Measurements from ENCODE around the gene ADAMTSL3. TPM values are rescaled to one million over a fixed set of nuclear protein-coding genes. Genes with fewer than 3 reads are reported as not detected.
A peak's percentile ranks its signal among the peaks of the same experiment; 100 is the strongest.

ADAMTSL3 gene
- total RNA-seq, 3 donors from 2014 or later (not counting 1 experiment from before 2014, with no cell fraction given) = 0.14 to 0.43 (median 0.25) TPM

- Mint-ChIP-seq H3K9me3 (peaks cover under 1 to 2% of the 10 kb centered on the region in 2 donors), H3K4me1 (no peaks in the 10 kb centered on the region), H3K4me3 (no peak overlapping the region), H3K36me3 (no peaks in the 10 kb centered on the region), H3K27me3 (ENCODE audit: low read depth in 2 of 2) (no peaks in the 10 kb centered on the region), H3K27ac (no peak overlapping the region)
- TF ChIP-seq CTCF (IDR thresholded peaks at IDR 0.05) = no peak
- Histone ChIP-seq H3K27me3 (ENCODE audit: control insufficient read depth, insufficient read depth, low read length) (no peaks in the 10 kb centered on the region), H3K27ac (ENCODE audit: low read length) (no peak overlapping the region), H3K9me3 (ENCODE audit: control insufficient read depth, insufficient read depth, low read length) (peaks cover 4% of the 10 kb centered on the region), H3K4me3 (ENCODE audit: low read length) (no peak overlapping the region), H3K36me3 (ENCODE audit: control insufficient read depth, insufficient read depth, low read length) (no peaks in the 10 kb centered on the region), H3K4me1 (ENCODE audit: control insufficient read depth, insufficient read depth, low read length) (no peaks in the 10 kb centered on the region)
- DNase-seq = no peak
- no peak for ATAC-seq
- 79% methylated on average over 3 of the region's 3 CpGs for WGBS (ENCODE audit: insufficient coverage)
- intact Hi-C loops (cut with micrococcal nuclease) = no loop called here
Measured at GRCh38 chr15:84033793-84034553, 380.1 kb downstream of the ADAMTSL3 start.

GRCh38 chr15:84034578-84035398, 380.9 kb downstream of the ADAMTSL3 start:
- TF ChIP-seq CTCF (IDR thresholded peaks at IDR 0.05) = no peak
- 74% methylated on average over 3 of the region's 3 CpGs for WGBS (ENCODE audit: insufficient coverage)

GRCh38 chr15:84035399-84035766, 381.5 kb downstream of the ADAMTSL3 start:
- Mint-ChIP-seq H3K27ac (no peak overlapping the region), H3K4me3 (no peak overlapping the region), H3K36me3 (no peaks in the 10 kb centered on the region), H3K4me1 (no peaks in the 10 kb centered on the region), H3K9me3 (no peaks in the 10 kb centered on the region), H3K27me3 (ENCODE audit: low read depth in 2 of 2) (no peaks in the 10 kb centered on the region)
- no peaks in the 10 kb centered on the region for H3K36me3 ChIP-seq (ENCODE audit: control insufficient read depth, insufficient read depth, low read length)
- DNase-seq (no peak), ATAC-seq (no peak)
- H3K4me1 ChIP-seq (ENCODE audit: control insufficient read depth, insufficient read depth, low read length) = no peaks in the 10 kb centered on the region
- 6% methylated on average over 2 of the region's 2 CpGs for WGBS (ENCODE audit: insufficient coverage)
- no peak overlapping the region for H3K27ac ChIP-seq (ENCODE audit: low read length)
- no peak overlapping the region for H3K4me3 ChIP-seq (ENCODE audit: low read length)
- no peaks in the 10 kb centered on the region for H3K9me3 ChIP-seq (ENCODE audit: control insufficient read depth, insufficient read depth, low read length)
- TF ChIP-seq CTCF (IDR thresholded peaks at IDR 0.05) = no peak
- no peaks in the 10 kb centered on the region for H3K27me3 ChIP-seq (ENCODE audit: control insufficient read depth, insufficient read depth, low read length)
- intact Hi-C loops (cut with micrococcal nuclease) = no loop called here

More at GRCh38 chr15:84034578-84035398, 380.9 kb downstream of the ADAMTSL3 start:
- peak in 1 of 2 donors; percentile 6 for DNase-seq
- Mint-ChIP-seq H3K9me3 (no peaks in the 10 kb centered on the region), H3K4me1 (no peaks in the 10 kb centered on the region), H3K36me3 (no peaks in the 10 kb centered on the region), H3K27me3 (ENCODE audit: low read depth in 2 of 2) (no peaks in the 10 kb centered on the region), H3K4me3 (no peak overlapping the region), H3K27ac (no peak overlapping the region)
- H3K27me3 ChIP-seq (ENCODE audit: control insufficient read depth, insufficient read depth, low read length) = no peaks in the 10 kb centered on the region
- no peaks in the 10 kb centered on the region for H3K36me3 ChIP-seq (ENCODE audit: control insufficient read depth, insufficient read depth, low read length)
- no peaks in the 10 kb centered on the region for H3K4me1 ChIP-seq (ENCODE audit: control insufficient read depth, insufficient read depth, low read length)
- H3K9me3 ChIP-seq (ENCODE audit: control insufficient read depth, insufficient read depth, low read length) = no peaks in the 10 kb centered on the region
- no peak for ATAC-seq
- intact Hi-C loops (cut with micrococcal nuclease) = no loop called here
- H3K27ac ChIP-seq (ENCODE audit: low read length) = no peak overlapping the region
- H3K4me3 ChIP-seq (ENCODE audit: low read length) = no peak overlapping the region
